ENCODE measurements around the gene CD68.

The CD68 gene

DNA sequence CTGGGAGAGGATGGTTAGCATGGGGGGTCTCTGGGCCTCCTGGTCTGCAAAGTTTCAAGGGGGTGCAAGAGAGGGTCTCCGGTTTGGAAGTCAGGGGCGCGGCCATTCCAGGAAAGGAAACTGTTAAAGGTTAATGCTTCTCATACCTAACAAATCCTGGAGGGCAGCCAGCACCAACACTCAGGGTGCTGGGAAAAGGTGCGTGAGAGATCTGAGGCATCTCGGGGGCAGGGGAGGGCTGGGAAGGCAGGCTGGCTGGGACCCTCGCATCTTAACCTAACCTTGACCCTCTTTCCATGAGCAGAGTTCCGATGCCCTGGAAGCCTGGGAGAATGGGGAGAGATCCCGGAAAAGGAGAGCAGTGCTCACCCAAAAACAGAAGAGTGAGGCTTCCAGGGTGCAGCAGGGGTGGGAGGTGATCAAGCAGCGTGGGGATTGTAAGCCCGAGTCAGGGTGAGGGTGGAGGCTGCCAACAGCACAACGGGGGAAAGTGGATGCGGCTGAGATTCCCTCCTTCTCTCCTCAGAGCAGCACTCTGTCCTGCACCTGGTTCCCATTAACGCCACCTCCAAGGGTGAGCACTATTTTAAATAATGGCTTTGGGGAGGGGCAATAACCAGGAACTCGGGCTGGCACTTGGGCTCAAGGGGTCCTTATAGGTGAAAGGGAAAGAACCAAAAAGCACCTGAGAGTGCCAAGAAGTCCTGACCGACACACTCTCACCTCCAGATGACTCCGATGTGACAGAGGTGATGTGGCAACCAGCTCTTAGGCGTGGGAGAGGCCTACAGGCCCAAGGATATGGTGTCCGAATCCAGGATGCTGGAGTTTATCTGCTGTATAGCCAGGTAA is 19.9 kb upstream of the CD68 start:
- DNase-seq (ENCODE audit: low read depth), result no peak

DNA sequence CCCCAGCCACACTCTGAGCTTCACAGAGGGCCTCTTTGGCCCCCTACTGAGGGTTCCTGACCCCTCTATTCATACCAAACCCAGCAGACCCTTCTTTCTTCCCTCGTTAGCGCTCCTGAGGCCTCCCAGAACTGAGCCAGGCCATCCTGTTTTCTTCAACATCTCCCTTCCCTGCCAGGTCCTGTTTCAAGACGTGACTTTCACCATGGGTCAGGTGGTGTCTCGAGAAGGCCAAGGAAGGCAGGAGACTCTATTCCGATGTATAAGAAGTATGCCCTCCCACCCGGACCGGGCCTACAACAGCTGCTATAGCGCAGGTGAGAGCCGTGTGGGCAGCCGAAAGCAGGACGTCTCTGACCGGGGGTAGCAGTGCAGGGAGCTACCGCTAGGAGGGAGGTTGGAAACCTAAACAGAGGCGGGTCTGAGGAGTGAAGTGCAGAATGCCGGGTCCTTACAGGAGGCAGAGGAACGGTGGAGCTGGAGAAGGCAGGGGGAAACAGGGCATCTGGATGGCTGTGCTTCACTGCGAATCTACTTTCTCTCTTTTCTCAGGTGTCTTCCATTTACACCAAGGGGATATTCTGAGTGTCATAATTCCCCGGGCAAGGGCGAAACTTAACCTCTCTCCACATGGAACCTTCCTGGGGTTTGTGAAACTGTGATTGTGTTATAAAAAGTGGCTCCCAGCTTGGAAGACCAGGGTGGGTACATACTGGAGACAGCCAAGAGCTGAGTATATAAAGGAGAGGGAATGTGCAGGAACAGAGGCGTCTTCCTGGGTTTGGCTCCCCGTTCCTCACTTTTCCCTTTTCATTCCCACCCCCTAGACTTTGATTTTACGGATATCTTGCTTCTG is 19.0 kb upstream of the CD68 start:
- peak; percentile 65 for DNase-seq (ENCODE audit: low read depth)

DNA sequence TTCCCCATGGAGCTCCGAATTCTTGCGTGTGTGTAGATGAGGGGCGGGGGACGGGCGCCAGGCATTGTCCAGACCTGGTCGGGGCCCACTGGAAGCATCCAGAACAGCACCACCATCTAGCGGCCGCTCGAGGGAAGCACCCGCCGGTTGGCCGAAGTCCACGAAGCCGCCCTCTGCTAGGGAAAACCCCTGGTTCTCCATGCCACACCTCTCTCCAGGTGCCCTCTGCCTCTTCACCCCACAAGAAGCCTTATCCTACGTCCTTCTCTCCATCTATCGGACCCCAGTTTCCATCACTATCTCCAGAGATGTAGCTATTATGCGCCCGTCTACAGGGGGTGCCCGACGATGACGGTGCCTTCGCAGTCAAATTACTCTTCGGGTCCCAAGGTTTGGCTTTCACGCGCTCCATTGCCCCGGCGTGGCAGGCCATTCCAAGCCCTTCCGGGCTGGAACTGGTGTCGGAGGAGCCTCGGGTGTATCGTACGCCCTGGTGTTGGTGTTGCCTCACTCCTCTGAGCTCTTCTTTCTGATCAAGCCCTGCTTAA is 18.3 kb upstream of the CD68 start:
- peak; percentile 82 for DNase-seq (ENCODE audit: low read depth)

DNA sequence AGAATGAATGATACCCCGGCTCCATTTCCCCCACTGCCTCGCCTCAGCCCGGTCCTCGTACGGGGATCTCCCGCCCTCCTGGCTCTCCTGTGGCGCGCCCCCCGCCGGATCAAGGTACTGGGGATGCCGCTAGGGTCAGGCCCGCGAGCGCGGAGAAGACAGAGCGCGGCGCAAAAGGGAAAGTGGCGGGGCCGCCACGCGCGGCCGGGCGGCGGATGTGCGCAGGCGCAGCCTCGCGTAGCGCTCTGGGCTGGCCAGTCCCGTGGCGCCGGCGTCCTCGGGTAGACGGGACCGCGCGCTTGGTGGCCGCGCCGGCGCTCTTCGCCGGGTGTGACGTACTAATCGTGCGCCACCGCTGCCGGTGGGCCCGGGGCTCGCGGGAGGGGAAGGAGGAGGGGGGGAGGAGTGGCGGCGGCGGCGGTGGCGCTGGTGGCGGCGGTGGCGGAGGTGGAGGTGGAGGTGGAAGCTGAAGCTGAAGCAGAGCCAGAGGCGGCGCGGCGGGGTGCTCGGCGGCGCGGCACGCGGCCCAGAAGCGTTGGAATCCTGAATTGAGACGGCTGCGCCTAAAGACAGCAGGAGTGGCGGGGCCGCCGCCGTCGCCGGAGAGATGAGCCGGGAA is 17.7 kb upstream of the CD68 start, which contains the start of gene SENP3:
Gene SENP3 (plus strand): TSS at position 331 of the 619 bp plus-strand sequence. CDS start 1,158 bp downstream, outside the sequence.
- DNase-seq (ENCODE audit: low read depth), result peak; percentile 89

DNA sequence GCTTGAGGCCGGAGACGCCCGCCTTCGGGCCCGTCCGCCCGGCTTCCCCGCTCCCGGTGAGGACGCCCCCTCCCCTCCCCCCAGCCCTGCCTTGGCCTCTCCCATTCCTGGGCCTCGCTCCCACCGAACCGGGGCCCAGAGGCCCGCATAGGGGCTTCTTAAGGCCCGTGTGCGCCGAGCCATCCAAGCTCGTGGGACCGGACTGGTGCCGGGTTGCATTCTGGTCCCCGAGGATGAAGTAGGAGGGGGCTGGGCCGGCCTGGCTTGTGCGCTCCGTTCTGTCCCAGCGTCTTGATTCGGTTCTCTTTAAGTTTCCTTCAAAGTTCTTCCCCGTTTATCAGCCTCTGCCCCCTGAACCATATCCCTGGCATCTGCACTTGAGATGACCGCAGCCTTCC is 17.2 kb upstream of the CD68 start:
- DNase-seq (ENCODE audit: low read depth), result no peak

DNA sequence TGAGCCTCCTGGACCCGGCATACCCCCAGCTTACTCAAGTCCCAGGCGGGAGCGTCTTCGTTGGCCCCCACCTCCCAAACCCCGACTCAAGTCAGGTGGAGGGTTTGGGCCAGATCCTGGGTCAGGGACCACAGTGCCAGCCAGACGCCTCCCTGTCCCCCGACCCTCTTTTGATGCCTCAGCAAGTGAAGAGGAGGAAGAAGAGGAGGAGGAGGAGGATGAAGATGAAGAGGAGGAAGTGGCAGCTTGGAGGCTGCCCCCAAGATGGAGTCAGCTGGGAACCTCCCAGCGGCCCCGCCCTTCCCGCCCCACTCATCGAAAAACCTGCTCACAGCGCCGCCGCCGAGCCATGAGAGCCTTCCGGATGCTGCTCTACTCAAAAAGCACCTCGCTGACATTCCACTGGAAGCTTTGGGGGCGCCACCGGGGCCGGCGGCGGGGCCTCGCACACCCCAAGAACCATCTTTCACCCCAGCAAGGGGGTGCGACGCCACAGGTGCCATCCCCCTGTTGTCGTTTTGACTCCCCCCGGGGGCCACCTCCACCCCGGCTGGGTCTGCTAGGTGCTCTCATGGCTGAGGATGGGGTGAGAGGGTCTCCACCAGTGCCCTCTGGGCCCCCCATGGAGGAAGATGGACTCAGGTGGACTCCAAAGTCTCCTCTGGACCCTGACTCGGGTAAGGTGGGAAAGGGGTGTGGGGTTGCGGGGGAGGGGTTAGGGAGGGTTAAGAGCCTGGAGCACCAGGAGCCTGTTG is 16.1 kb upstream of the CD68 start:
- no peak for DNase-seq (ENCODE audit: low read depth)

DNA sequence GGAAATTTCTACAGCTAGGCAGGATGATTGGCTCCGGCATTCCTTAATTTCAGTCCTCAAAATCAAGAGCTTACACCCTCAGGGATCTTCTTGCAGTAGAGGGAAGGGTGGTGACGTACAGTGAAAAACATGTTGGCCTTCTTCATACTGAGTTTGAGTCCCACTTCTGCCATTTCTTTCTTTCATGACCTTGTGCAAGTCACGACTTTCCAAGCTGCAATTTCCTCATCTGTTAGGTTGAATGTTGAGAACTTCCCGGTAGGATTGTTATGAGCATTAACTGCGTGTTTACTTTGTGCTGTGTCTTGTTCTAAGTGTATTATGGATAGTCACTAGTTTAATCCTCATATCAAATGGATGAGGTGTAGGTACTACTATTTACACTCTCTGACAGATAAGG is 9.9 kb upstream of the CD68 start:
- DNase-seq (ENCODE audit: low read depth), result no peak

DNA sequence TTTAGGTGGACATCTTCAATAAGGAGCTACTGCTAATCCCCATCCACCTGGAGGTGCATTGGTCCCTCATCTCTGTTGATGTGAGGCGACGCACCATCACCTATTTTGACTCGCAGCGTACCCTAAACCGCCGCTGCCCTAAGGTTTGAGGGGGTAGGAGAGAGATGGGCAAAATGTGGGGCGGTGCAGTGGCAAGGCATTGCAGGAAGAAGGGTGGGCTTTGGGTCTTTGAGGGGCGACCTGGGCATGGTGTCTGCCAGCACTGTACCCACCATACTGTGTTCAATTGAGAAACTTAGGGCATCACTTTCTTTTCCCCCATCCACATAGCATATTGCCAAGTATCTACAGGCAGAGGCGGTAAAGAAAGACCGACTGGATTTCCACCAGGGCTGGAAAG is 9.1 kb upstream of the CD68 start:
- no peak for DNase-seq (ENCODE audit: low read depth)

DNA sequence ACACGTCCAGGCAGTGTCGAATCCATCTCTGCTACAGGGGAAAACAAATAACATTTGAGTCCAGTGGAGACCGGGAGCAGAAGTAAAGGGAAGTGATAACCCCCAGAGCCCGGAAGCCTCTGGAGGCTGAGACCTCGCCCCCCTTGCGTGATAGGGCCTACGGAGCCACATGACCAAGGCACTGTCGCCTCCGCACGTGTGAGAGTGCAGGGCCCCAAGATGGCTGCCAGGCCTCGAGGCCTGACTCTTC is 7.2 kb upstream of the CD68 start:
- DNase-seq (ENCODE audit: low read depth), result no peak

DNA sequence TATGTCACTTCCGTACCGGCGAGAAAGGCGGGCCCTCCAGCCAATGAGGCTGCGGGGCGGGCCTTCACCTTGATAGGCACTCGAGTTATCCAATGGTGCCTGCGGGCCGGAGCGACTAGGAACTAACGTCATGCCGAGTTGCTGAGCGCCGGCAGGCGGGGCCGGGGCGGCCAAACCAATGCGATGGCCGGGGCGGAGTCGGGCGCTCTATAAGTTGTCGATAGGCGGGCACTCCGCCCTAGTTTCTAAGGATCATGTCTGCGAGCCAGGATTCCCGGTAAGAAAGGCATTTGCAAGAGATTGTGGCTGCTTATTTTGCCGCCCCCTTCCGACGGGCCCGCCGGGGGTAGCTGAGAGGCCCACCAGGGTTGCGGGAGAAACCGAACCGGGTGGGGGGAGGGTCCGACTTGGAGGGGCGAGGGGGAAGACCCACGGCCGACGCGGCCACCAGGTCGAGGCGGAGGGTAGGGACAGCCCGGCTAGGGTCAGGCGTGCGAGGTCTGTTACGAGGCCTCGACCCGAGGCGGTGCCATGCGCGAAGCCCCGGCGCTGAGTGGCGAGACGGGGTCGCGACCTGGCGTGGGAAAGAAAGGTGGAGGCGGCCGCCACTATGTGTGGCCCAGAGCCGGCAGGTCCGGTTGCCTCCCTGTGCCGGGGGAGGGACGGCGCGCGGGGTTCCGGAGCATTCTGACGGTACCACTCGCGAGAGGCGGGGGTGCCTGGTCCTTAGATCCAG is 6.7 kb upstream of the CD68 start:
- peak; percentile 100 for DNase-seq (ENCODE audit: low read depth)

DNA sequence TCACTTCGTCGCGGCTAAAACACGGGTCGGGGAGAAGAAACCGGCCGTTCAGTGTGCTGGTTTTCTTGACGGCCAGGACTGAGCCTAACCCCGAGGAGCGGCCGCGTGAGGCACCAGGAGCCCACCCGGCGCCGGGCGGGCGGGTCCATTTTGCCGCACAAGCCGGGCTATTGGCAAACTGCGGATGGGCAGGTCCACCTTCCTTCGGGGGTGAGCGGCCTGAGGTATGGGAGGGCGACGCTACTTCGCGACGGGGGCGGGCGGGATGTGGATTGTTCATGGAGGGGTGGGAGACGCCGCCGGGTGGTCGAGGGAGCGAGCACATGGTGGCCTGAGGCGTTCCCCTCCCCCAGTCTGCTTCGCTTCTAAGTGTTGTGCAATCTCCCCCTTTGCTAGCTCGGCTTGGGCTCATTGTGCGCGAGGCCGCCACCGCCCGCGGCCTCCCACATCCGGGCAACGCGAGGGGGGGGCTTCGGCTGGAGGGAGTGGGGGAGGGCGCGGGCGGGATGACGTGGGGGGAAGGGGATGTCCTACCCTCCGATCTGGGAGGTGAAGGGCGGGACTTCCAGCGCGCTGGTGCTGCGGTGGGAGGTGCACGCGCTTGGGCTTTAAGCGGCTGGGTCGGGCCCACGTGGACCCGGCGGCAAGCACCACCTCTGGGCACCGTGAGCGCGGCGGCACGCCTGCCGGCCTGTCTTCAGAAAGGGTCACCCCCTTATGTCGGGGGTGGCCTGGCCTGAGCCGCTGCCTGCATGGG is 5.9 kb upstream of the CD68 start:
- DNase-seq (ENCODE audit: low read depth), result peak; percentile 92

DNA sequence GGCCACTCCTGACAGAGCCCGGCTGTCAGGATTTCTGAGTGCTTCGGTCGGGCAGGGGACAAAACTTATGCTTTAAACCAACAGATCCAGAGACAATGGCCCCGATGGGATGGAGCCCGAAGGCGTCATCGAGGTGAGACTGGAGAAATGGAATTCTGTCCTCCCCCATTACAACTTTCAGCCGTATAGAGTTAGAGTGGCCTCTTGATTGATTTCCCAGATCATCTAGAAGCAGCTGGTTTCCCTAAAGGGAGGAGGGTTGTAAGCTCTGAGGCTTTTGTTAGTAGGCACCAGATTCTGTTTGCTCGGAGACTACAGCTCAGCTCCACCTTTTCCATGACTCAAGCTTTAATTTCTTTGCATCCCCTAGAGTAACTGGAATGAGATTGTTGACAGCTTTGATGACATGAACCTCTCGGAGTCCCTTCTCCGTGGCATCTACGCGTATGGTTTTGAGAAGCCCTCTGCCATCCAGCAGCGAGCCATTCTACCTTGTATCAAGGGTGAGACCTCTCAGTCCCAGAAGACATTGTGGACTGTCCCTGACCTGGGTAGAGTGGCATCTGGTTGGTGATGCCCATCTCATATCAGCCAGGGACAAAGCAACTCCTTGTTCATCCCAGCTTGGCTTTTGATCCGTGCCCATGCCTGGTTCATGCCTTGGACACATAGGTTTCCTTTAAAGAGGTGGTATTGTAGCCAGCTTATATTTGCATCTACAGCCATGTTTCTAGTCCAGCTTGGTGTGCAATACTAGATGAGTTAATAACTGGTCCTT is 5.1 kb upstream of the CD68 start:
- DNase-seq (ENCODE audit: low read depth), result peak; percentile 18

DNA sequence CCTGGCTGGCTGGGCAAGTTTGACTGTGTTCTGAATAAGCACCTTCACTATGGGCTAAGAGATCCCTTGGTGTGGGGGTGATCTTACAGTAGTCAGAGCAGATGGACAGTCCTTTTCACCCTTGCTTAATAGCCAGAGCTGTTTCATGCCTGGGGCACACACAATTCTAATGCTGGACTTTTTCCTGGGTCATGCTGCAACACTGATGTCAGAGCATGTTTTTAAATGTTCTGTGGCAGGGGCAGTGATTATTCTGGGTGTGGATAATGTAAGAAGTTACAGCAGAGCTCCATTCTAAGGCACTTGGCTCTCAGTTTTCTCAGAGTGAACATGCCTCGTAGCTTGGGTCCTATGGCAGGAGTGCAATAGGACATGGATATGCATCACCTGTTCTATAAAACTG is 4.0 kb upstream of the CD68 start:
- no peak for DNase-seq (ENCODE audit: low read depth)

DNA sequence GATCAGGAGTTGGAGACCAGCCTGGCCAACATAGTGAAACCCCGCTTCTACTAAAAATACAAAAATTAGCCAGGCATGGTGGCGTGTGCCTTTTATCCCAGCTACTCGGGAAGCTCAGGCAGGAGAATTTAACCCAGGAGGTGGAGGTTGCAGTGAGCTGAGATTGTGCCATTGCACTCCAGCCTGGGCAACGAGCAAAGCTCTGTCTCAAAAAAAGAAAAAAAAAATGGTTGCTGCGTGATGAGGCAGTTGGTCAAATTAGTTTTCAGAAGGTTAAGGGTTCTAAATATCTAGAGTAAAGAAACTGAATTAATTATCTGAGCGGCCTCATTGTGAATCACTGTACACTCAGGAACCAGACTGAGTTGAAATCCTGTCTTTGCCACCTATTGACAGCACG is 3.5 kb upstream of the CD68 start:
- no peak for DNase-seq (ENCODE audit: low read depth)

DNA sequence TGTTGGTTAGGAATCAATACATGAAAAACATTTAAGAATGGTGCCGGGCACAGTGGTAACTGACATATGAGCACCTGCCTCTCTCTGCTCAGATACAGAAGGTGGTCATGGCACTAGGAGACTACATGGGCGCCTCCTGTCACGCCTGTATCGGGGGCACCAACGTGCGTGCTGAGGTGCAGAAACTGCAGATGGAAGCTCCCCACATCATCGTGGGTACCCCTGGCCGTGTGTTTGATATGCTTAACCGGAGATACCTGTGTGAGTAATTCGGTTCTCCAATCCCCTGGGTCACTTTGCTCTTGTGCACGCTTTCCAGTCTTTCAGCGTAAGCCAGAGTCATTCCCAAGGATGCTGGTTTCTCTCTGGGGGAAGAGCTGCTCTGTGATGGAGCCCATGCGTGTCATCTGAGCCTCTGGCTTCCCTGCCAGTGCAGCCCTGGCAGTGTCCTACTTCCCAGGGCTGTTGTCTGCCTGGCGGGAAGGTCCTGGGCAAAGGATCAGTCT is 3.0 kb upstream of the CD68 start:
- DNase-seq (ENCODE audit: low read depth), result no peak

DNA sequence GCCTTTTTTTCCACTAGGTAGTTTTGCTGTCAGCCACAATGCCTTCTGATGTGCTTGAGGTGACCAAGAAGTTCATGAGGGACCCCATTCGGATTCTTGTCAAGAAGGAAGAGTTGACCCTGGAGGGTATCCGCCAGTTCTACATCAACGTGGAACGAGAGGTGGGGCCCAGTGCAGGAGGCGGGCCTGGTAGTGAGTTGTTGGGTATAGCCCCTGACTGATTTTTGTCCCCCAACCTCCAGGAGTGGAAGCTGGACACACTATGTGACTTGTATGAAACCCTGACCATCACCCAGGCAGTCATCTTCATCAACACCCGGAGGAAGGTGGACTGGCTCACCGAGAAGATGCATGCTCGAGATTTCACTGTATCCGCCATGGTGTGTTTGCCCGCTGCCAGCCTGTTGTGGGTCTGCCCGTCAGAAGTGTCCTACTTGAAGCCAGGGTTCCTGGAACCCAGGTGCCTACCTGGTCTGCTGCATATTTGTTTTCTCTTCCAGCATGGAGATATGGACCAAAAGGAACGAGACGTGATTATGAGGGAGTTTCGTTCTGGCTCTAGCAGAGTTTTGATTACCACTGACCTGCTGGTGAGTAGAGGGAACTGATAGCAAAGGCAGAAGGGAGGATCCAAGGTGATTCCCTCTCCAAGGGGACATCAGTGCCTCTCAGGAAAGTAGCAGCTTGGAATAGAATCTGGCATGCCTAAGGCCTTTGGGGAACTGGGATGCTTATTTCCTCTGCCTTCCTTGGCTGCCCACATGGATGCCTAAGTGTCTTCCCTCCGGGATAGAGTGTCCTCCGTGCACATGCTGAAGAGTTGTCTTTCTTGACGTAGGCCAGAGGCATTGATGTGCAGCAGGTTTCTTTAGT is 1.9 kb upstream of the CD68 start:
- no peak for DNase-seq (ENCODE audit: low read depth)

DNA sequence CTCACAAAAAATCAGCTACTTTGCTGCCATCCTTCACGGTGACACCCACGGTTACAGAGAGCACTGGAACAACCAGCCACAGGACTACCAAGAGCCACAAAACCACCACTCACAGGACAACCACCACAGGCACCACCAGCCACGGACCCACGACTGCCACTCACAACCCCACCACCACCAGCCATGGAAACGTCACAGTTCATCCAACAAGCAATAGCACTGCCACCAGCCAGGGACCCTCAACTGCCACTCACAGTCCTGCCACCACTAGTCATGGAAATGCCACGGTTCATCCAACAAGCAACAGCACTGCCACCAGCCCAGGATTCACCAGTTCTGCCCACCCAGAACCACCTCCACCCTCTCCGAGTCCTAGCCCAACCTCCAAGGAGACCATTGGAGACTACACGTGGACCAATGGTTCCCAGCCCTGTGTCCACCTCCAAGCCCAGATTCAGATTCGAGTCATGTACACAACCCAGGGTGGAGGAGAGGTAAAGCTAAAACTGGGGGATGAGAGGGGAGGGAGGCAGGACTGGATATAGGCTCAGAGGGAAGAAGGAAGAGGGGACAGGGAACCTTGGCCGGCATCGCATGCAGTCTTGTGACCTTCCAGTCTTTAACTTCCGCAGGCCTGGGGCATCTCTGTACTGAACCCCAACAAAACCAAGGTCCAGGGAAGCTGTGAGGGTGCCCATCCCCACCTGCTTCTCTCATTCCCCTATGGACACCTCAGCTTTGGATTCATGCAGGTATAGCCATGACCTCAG is 581 bp downstream of the CD68 start:
- DNase-seq (ENCODE audit: low read depth), result no peak

Data from EH (cell line).